ENCODE results near the gene GBP7. TPM values are rescaled to one million over a fixed set of nuclear protein-coding genes. Genes with fewer than 3 reads are reported as not detected.

The GBP7 gene
- total and polyA plus RNA-seq, 10 of the 15 experiments (the other 5 are each of a cell fraction or from before 2014, with no cell fraction given), result not detected

DNA sequence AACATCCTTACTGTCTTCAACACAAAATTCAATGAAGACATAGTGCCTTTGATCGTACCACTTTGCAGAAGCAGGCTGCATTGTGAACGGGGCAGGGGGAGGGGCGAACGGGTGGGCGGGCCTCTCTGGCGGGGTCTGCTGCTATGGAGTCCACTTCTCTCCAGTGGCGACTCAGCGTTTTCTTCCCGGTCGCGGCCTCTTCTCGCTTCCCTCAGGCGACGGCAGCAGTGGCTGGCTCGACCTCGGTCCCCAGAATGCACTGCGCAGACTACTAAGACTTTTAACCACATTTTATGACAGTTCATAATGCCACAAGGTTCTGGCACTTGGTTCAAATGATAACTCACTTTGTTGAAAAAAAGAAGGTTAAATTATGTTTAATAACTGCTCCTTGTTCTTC is 71.1 kb downstream of the GBP7 start:
- no TSS peak for BruUV-seq (replicated peaks)
- H3K9me3 ChIP-seq (replicated peaks; ENCODE audit: control insufficient read depth, insufficient read depth, low read length), result no peaks in the 10 kb centered on the region
- H3K27me3 ChIP-seq (replicated peaks in 1 of 2; ENCODE audit: control insufficient read depth in 2 of 2, insufficient read depth in 2 of 2, low read length in 1 of 2), result no peaks in the 10 kb centered on the region
- no peak overlapping the region for H3K9ac ChIP-seq (ENCODE audit: control insufficient read depth, insufficient read depth, low read length)
- H3K4me2 ChIP-seq (ENCODE audit: control insufficient read depth, insufficient read depth), result no peak overlapping the region
- ChIA-PET RAD21 (ENCODE audit: unreplicated experiment) (no interaction called here), CTCF (no interaction called here), POLR2A (no interaction called here), SMC1A (ENCODE audit: uncharacterized antibody, unreplicated experiment) (interaction anchor here (1.5 kb wide), 1 partner anchor 253 kb away, joined by 3 read pairs; no protein-coding TSS in a partner anchor)
- in situ Hi-C loops (cut with MboI), result no loop called here
- no peaks in the 10 kb centered on the region for H4K20me1 ChIP-seq (ENCODE audit: control insufficient read depth, insufficient read depth)
- H3K36me3 ChIP-seq (ENCODE audit: control insufficient read depth in 2 of 2, insufficient read depth in 2 of 2, low read length in 1 of 2), result no peaks in the 10 kb centered on the region
- no peaks in the 10 kb centered on the region for H3K79me2 ChIP-seq (ENCODE audit: control insufficient read depth, insufficient read depth, low read length)
- no peak overlapping the region for H2AFZ ChIP-seq (ENCODE audit: control insufficient read depth, low read depth, low read length)
- 70% methylated on average over 12 of the region's 17 CpGs for WGBS (ENCODE audit: insufficient coverage, insufficient replicate concordance, low lambda C conversion rate, missing lambda C conversion rate)
- ATAC-seq (no peak), DNase-seq (ENCODE audit: low read depth, low spot score) (no peak), FAIRE-seq (no peak)
- H3K27ac ChIP-seq (ENCODE audit: control insufficient read depth, insufficient read depth), result no peak overlapping the region
- intact Hi-C loops (cut with micrococcal nuclease; ENCODE audit: unreplicated experiment), result no loop called here
- H3K4me3 ChIP-seq, result no peak overlapping the region
- H3K4me1 ChIP-seq (ENCODE audit: control insufficient read depth, insufficient read depth, low read length), result no peaks in the 10 kb centered on the region
- TF ChIP-seq ZNF207 (IDR thresholded peaks at IDR 0.05; ENCODE audit: borderline replicate concordance), result no peak
- no peak for TF ChIP-seq RAD21 (IDR thresholded peaks at IDR 0.05; ENCODE audit: insufficient read depth, low read depth, low read length)
- no peak for TF ChIP-seq EZH2 (IDR thresholded peaks at IDR 0.05; ENCODE audit: borderline replicate concordance, control insufficient read depth, low read depth, low read length)
- no peak for TF ChIP-seq DPF2 (IDR thresholded peaks at IDR 0.05)
- no peak for TF ChIP-seq BACH1 (IDR thresholded peaks at IDR 0.05; ENCODE audit: borderline replicate concordance)
- TF ChIP-seq, protein P1, sequence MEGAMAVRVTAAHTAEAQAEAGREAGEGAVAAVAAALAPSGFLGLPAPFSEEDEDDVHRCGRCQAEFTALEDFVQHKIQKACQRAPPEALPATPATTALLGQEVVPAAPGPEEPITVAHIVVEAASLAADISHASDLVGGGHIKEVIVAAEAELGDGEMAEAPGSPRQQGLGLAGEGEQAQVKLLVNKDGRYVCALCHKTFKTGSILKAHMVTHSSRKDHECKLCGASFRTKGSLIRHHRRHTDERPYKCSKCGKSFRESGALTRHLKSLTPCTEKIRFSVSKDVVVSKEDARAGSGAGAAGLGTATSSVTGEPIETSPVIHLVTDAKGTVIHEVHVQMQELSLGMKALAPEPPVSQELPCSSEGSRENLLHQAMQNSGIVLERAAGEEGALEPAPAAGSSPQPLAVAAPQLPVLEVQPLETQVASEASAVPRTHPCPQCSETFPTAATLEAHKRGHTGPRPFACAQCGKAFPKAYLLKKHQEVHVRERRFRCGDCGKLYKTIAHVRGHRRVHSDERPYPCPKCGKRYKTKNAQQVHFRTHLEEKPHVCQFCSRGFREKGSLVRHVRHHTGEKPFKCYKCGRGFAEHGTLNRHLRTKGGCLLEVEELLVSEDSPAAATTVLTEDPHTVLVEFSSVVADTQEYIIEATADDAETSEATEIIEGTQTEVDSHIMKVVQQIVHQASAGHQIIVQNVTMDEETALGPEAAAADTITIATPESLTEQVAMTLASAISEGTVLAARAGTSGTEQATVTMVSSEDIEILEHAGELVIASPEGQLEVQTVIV (IDR thresholded peaks at IDR 0.05; ENCODE audit: borderline replicate concordance, partially characterized antibody), result no peak
- TF ChIP-seq KAT2A (conservative IDR thresholded peaks at IDR 0.05; ENCODE audit: control insufficient read depth, low read depth, low read length), result no peak
- TF ChIP-seq, protein P2, sequence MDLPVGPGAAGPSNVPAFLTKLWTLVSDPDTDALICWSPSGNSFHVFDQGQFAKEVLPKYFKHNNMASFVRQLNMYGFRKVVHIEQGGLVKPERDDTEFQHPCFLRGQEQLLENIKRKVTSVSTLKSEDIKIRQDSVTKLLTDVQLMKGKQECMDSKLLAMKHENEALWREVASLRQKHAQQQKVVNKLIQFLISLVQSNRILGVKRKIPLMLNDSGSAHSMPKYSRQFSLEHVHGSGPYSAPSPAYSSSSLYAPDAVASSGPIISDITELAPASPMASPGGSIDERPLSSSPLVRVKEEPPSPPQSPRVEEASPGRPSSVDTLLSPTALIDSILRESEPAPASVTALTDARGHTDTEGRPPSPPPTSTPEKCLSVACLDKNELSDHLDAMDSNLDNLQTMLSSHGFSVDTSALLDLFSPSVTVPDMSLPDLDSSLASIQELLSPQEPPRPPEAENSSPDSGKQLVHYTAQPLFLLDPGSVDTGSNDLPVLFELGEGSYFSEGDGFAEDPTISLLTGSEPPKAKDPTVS (IDR thresholded peaks at IDR 0.05; ENCODE audit: low read depth, low read length), result no peak
- no peak for TF ChIP-seq GABPA (IDR thresholded peaks at IDR 0.05; ENCODE audit: low read depth)
- TF ChIP-seq, protein P3, sequence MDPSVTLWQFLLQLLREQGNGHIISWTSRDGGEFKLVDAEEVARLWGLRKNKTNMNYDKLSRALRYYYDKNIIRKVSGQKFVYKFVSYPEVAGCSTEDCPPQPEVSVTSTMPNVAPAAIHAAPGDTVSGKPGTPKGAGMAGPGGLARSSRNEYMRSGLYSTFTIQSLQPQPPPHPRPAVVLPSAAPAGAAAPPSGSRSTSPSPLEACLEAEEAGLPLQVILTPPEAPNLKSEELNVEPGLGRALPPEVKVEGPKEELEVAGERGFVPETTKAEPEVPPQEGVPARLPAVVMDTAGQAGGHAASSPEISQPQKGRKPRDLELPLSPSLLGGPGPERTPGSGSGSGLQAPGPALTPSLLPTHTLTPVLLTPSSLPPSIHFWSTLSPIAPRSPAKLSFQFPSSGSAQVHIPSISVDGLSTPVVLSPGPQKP (IDR thresholded peaks at IDR 0.05; ENCODE audit: low read depth, low read length), result no peak
- TF ChIP-seq, protein P4, sequence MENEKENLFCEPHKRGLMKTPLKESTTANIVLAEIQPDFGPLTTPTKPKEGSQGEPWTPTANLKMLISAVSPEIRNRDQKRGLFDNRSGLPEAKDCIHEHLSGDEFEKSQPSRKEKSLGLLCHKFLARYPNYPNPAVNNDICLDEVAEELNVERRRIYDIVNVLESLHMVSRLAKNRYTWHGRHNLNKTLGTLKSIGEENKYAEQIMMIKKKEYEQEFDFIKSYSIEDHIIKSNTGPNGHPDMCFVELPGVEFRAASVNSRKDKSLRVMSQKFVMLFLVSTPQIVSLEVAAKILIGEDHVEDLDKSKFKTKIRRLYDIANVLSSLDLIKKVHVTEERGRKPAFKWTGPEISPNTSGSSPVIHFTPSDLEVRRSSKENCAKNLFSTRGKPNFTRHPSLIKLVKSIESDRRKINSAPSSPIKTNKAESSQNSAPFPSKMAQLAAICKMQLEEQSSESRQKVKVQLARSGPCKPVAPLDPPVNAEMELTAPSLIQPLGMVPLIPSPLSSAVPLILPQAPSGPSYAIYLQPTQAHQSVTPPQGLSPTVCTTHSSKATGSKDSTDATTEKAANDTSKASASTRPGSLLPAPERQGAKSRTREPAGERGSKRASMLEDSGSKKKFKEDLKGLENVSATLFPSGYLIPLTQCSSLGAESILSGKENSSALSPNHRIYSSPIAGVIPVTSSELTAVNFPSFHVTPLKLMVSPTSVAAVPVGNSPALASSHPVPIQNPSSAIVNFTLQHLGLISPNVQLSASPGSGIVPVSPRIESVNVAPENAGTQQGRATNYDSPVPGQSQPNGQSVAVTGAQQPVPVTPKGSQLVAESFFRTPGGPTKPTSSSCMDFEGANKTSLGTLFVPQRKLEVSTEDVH (IDR thresholded peaks at IDR 0.05; ENCODE audit: low read depth, partially characterized antibody), result no peak
- TF ChIP-seq, protein P5, sequence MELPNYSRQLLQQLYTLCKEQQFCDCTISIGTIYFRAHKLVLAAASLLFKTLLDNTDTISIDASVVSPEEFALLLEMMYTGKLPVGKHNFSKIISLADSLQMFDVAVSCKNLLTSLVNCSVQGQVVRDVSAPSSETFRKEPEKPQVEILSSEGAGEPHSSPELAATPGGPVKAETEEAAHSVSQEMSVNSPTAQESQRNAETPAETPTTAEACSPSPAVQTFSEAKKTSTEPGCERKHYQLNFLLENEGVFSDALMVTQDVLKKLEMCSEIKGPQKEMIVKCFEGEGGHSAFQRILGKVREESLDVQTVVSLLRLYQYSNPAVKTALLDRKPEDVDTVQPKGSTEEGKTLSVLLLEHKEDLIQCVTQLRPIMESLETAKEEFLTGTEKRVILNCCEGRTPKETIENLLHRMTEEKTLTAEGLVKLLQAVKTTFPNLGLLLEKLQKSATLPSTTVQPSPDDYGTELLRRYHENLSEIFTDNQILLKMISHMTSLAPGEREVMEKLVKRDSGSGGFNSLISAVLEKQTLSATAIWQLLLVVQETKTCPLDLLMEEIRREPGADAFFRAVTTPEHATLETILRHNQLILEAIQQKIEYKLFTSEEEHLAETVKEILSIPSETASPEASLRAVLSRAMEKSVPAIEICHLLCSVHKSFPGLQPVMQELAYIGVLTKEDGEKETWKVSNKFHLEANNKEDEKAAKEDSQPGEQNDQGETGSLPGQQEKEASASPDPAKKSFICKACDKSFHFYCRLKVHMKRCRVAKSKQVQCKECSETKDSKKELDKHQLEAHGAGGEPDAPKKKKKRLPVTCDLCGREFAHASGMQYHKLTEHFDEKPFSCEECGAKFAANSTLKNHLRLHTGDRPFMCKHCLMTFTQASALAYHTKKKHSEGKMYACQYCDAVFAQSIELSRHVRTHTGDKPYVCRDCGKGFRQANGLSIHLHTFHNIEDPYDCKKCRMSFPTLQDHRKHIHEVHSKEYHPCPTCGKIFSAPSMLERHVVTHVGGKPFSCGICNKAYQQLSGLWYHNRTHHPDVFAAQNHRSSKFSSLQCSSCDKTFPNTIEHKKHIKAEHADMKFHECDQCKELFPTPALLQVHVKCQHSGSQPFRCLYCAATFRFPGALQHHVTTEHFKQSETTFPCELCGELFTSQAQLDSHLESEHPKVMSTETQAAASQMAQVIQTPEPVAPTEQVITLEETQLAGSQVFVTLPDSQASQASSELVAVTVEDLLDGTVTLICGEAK (IDR thresholded peaks at IDR 0.05; ENCODE audit: borderline replicate concordance), result no peak

All from GM12878 (cell line).